ENCODE data around the gene UTP18.
A peak's percentile ranks its signal among the peaks of the same experiment; 100 is the strongest.
"Not testable (repeated sequence)": the region's sequence is repeated elsewhere in the genome, so short reads cannot be mapped to it uniquely, and the experiment has no call there.

Gene UTP18

DNA sequence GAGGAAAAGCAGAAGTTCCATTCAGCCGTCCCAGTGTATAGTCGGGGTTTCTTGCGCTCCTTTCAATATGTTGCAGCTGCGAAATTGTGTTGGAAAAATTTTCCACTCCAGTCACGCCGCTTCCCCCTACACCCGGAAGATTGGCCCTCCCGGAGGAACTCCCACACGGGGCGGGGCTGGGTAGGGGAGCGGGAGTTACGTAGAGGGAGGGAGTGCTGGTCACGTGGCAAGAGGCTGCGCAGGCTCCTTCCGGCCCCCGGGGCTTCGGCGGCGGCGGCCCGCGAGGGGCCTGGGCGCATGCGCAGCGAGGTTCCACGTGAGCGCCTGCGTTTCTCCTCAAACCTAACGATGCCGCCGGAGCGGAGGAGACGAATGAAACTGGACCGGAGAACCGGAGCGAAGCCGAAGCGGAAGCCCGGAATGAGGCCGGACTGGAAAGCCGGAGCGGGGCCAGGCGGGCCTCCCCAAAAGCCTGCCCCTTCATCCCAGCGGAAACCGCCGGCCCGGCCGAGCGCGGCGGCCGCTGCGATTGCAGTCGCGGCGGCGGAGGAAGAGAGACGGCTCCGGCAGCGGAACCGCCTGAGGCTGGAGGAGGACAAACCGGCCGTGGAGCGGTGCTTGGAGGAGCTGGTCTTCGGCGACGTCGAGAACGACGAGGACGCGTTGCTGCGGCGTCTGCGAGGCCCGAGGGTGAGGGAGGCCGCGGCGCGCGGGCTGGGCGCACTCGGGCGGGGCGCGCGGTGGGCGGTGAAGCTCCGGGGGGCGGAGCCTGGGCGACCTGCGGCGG lies at the start of gene UTP18:
TSS of gene UTP18 (plus strand) at position 310 of the 787 bp plus-strand sequence. CDS start at position 349, 39 bp downstream.
- DNase-seq, result peak; percentile 95

DNA sequence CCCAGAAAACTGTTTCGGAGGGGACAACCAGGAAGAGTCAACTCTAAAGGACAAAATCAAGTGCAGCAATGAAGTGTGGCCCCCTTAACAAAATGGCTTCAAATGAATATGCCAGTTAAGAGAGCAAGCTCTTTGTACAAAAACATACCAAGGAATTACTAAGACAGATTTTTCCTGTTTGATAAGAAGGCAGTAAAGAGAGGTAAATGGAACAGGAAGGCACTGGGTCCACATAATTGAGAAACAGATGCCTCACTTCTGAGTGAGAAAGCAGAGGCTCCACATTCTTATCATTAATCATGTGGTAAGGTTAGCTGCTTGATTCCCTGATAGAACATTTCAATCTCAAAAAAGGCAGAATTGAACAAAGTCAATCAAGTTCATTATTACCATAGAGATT lies 45.4 kb upstream of the UTP18 start:
- DNase-seq, result no peak

DNA sequence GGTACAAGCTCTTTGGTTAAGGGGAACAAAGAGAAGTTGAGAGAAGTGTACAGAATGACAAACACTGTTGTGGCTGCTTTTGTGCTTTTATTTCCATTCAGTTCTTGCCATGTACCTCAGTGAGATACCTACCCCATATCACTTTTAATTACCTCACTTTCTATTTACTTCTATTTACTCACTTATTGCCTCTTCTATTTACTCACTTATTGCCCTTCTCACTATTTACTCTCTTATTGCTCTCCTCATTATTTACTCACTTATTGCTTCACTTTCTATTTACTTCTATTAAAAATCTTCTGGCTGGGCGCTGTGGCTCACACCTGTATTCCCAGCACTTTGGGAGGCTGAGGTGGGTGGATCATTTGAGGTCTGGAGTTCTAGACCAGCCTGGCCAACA lies 42.4 kb upstream of the UTP18 start:
- no peak for DNase-seq

DNA sequence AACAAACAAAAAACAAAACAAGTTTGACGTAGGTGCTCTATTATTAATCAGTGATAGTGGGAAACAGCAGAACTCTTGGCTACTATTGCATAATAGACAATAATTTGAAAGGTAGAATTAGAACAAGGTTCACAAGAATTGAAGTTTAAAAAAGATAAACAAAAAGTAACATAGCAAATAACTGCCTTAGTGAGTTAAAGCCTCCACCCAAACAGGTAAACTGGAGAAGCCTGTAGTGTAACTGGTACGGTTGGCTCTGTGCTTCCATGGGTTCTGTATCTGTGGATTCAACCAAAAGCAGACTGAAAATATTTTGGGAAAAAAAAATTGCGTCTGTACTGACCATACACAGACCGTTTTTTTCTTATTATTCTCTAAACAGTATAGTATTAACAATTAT lies 39.0 kb upstream of the UTP18 start:
- no peak for DNase-seq

DNA sequence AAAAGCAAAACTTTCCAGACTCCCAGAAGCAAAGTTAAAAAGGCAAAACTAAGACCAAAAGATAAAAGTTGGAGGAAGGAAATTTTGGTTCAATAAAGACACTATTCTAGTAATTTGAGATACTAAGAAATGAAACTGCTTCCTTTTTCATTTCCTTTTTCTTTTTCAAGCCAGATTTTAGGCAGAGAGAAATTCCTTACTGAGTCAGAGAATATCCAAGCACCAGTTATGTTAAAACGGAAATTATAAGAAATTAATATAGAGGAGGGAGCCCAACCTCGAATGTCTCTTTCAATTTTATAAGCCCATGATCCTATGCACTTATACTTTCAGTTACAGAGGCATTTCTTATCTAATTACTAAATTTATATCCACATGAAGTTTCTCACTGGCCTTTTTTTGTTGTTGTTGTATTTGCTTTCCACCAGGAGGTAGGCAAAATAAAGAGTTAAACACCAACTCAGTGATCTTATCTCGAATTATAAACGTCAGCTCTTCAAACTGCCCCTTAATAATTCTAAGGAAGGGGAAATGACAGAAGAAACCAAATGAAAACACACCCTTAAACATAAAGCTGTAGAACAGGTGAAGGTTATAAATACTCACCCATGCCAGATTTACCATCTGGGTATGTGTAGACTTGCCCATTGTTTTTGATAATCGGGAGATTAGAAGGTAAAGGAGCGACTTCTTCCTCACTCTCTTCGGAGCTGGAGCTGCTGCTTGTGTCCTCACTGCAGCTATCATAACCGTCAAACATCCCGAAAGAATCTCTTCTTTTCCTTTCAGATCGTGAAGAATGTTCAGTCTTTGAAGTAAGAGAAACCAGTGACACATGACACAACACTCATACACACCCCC lies 35.7 kb upstream of the UTP18 start:
- no peak for DNase-seq

DNA sequence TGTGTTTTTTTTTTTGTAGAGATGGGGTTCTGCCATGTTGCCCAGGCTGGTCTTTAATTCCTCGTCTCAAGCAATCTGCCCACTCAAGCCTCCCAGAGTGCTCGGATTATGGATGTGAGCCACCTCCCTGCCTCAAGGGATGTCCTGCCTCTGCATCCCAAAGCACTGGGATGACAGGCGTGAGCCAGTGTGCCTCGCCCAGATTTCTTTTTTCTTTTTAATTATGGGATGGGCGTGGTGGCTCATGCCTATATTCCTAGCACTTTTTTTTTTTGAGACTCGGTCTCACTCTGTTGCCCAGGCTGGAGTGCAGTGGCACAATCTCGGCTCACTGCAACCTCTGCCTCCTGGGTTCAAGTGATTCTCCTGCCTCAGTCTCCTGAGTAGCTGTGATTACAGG lies 34.8 kb upstream of the UTP18 start:
- not testable (repeated sequence) for DNase-seq

DNA sequence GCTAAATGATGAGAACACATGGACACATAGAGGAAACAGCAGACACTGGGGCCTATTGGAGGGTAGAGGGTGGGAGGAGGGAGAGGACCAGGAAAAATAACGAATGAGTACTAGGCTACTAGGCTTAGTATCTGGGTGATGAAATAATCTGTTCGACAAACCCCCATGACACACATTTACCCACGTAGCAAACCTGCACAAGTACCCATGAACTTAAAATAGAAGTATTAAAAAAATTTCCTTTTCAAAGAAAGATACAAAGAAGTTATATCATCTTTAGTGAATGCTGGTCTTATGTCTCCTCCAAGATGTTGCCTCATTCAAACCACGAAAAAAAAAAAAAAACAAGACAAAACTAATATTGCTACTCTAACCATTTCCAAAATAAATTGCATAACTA lies 32.2 kb upstream of the UTP18 start:
- no peak for DNase-seq

DNA sequence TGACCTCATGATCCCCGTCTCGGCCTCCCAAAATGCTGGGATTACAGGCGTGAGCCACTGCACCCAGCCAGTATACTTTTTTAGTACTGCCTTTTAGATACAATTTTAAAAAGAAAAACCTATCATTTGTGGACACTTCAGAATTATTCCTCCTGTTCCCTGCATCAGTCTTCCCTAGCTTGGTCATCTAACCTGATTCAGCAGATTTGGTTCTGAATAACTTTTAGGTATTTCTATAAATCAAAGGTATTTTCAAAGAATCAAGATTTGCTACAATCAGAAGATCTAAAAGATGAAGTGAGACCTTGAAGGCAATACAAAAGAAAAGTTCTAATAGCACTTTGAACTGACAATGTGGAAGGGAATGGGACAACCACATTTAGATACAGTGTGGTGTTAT lies 30.5 kb upstream of the UTP18 start:
- no peak for DNase-seq

DNA sequence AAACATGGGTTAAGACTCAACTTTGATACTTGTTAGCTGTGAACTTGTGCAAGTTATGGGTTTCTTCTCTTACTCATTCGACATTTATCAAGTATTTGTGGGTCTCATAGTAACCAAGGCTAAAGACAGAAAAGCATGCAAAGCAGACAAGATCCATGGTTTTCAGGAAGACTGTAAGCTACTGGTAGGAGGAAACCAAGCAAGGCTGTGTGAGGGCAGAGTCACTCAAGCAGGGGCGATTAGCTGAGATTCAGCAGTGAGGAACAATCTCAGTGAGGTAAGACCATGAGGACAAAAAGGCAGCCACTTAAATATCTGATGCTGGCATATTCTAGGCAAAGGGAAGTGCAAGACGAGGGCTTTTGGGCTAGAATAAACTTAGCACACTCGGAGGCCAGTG lies 30.0 kb upstream of the UTP18 start:
- no peak for DNase-seq

DNA sequence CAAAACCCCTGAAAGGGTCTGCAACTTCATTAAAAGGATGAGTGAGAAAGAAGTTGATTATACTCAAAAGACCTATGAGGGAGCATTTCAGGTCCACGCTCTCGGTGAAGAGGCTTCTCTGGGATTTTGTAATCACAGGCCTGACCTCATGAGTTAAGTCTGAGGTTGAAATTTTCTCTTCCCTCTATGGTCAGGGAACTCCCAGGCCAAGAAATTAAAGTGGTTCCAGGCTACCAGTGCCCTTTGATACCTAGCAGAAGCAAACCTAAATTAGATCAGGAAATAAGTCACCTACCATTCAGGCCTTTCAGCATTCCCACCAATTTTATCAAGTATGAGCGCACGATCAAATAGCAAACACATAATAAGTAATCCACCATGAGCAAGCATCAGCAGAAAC lies 28.3 kb upstream of the UTP18 start:
- DNase-seq, result no peak

DNA sequence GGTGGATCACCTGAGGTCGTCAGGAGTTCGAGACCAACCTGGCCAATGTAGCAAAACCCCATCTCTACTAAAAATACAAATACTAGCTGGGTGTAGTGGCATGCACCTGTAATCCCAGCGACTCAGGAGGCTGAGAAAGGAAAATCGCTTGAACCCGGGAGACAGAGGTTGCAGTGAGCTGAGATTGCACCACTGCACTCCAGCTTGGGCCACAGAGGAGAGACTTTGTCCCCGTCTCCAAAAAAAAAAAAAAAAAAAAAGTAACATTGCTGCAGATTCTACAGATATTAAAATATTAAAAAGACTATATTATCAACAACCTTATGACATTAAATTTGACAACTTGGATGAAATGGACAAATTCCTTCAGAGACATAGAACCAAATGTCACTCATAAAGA lies 26.2 kb upstream of the UTP18 start:
- no peak for DNase-seq

DNA sequence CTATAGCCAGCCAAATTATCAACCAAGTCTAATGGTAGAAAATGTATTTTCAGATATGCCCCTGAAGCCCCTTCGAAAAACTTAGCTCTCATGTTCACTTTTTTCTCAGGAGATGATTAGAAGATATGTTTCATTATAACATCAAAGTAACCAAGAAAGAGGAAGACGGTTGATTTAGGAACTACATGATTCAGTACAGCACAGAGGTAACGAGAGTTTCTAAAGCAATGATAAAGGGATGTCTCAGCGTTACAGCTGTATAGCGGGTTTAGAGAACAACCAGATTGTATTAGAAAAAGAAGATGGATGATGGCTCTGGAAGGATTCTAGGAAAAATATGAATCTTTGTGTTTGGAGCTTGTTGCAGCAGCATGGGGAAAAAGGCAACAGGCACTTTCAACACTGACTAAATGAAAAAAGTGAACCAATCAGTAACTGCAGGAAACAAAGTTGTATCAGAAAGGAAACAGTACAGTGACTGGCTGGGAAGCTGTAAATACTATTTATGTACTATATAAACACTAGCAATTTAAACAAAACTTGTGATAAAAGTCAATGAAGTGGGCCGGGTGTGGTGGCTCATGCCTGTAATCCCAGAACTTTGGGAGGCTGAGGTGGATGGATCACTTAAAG lies 22.0 kb upstream of the UTP18 start:
- DNase-seq, result no peak

DNA sequence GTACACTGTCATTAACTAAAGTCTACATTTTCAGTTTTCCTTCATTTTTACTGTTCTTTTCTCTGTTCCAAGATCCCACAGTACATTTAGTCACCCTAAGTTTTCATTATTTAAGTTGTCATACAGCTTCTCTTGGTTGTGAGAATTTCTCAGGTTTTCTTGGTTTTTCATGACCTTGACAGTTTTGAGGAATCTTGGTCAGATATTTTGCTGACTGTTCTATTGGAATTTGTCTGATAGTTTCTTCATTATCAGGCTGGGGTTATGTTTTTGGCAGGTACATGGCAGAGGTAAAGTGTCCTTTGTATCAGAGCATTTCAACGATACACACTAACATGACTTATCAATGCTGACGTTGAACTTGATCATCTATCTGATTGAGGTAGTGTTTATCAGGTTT lies 20.1 kb upstream of the UTP18 start:
- no peak for DNase-seq

DNA sequence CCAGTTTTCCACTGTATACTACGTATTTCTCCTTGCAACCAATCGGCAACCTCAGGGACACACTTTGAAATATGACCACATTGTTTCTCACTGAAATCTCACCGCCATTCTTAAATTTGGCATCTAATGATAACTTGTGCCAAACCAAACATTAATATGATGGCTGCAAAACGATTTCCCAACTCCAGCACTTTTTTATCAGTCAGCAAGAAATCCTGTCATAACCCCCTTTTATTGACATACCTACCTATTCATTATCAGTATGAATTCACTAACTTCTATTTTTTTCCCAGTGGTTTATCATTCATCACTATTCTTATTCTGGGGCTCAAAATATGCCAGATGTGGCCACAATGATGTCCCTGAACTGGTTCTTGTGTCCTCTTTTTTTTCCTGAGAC lies 16.3 kb upstream of the UTP18 start:
- no peak for DNase-seq

DNA sequence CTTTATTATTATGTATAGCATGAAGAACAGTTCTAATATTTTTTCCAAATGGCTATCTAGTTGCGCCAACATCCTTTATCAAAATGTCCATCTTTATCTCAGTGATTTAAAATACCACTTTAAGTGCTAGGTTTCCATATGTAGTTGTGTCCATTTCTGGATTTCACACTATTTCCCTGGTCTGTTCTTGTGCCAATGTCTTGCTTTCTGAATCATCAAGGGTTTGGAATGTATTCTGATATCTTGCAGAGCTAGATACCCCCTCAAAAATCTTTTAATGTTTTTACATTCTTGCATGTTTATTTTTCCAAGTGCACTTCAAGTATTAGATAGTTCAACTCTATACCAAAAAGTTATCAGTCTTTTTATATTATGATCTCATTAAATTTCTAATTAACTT lies 14.8 kb upstream of the UTP18 start:
- no peak for DNase-seq

DNA sequence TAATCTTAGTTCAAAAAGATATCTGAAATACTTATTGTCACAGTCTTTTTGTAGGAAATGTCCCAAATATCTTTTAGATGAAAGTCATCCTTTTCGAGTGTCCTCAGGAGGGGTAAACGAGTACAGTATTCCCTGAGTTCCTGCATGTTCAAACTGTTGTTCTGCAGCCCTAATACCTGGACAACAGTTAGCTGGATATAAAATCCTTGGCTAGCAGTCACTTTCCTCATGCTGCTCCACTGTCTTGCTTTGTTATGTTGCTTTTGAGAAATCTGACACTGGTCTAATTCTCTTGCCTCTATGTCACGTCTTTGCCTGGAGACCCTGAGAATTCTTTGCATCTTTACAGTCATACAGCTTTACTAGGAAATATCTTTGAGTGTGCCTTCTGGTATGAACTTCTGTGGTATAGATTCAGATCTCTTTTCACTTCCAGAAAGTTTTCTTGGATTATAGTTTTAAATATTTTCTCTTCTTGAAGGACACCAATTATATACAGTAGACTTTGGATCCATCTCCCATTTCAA lies 10.0 kb upstream of the UTP18 start:
- no peak for DNase-seq

DNA sequence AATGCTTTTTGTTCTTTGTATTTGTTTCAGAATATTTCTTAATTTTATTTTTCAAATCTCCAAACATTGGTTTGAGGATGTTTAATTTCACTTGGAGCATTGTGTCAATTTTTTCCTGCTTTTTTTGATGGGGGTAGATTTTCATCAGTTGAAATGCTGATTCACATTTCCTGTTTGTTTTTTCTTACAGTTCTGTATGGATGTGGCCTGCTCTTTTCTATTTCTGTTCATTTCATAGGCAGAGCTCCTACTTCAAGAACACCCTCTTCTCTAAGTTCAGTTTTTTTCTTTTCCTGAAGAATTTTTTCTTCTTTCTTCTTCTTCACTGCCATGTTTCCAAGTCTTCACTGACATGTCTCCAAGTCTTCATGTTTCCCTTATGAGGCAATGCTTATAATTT lies 9.3 kb upstream of the UTP18 start:
- no peak for DNase-seq

DNA sequence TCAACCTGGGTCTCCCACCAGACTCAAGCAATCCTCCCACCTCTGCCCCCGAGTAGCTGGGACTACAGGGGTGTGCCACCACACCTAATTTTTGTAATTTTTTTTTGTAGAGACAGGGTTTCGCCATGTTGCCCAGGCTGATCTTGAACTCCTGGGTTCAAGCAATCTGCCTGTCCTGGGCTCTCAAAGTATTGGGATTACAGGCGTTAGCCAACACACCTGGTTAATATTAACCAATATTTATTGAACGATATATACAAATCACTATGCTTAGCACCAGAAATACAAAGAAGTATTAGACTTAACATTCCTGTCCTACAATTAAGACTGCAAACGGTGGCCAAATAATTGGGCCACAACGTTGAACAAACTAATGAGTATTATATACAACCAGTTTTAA lies 4.7 kb upstream of the UTP18 start:
- DNase-seq, result no peak

DNA sequence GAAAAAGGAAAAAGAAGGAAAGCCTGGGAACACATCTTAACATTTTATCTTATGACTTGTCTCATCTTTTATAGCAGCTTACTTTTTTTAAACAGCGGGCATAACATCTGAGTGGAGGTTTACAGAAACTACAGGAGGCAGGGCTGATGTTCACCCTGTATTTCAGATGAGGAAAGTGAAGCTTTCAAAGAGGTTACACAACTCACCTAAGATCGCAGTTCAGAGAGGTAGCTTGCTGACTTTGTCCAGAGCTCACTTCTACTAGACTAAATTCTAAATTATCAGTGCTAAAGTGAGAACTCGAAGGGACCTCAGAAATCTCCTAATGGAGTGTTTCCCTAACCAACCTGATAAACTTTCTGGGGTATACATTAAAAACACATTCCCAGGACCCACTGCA lies 4.2 kb upstream of the UTP18 start:
- DNase-seq, result no peak

DNA sequence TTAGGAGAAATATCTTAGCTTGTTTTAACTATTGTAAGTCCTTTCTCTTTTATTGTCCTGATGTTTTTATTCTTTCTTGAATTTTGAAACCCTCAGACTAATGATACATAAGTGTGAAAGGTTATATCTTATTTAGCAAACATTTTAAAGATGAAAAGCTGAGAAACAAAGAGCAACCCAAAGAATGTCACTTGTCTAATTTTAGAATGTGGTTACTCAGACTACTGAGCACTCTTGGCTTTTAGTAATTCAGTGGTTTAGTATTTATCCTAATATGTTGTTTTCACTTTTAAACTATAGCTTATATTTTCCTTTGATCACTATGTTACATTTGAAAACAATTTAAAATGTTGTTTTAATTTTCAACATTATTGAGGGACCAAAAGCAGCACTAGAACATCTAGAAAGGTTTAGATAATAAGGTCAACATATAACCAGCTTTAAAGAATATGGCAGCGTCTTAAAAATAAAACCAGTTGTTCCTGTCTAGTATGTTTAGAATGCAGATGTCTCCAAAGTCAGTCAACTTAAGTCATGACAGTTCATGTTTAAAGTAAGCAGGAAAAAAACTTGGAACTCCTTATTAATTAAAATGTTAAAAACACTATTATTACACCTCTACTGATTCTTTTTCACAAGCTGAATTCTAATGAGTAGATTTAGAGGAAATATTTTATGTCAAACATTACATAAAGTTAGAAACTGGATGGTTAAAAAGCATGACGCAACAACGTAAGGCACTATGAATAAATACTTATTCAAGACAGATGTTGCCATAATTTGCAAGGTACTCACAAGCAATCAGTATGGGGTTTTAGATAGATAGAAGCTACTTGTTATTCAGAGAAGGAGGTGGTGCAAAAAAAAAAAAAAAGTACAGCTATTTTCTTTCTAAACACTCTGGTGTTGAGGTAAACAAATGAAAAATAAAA lies 2.9 kb upstream of the UTP18 start:
- DNase-seq, result no peak

DNA sequence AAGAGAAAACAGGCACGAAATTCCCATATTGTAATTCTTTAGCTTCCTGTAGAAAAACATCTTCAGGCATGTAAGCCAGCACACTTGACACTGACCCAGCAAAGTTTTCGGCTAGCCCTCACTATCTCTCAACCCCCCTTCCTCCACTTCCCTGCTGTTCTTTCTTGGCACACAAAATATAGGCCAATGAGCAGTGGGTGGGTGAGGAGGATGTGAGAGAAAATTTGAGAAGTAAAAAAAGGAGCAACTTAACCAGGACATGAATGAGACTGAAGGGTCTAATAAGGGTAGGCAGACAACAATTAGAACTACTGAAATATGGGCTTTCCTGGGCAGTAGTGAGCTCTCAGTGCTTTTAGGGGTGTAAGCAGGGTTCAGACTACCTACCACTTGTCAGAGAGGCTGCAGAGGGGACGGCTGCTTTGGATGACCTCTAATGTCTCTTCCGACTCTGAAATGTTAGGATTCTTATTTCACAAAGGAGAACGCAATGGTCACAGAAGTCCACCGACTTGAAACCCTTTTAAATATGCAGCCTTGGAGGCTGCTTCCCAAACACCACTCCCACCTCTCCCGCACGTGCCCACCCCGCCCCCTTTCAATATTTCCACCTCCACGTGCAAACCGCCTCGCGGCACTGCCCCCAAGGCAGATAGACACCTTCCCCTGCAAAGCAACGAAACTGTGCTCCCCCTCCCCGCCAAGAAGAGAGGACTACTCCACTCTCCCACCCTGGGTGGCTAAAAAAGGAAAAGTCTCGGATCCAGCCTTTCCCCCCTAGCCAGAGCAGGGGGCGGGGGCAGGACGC lies 1.4 kb upstream of the UTP18 start:
- DNase-seq, result no peak

All from activated CD4-positive, alpha-beta T cell treated with anti-CD3 and anti-CD28 coated beads, Interleukin-2, amount 50 U/mL, for 4 hours (primary cell).